ENCODE data around the gene ZBTB49.
"Not testable (repeated sequence)": the region's sequence is repeated elsewhere in the genome, so short reads cannot be mapped to it uniquely, and the experiment has no call there.

Gene ZBTB49

GRCh38 chr4:4289941-4290850 is at the start of gene ZBTB49, which contains the start of gene LYAR:
Gene ZBTB49 (plus strand): TSS chr4:4290251. CDS start chr4:4299946, 9,695 bp downstream.
Gene LYAR (minus strand): TSS chr4:4290154. CDS start chr4:4283742, 6,412 bp downstream.
- no peak for FAIRE-seq

- FAIRE-seq, result no peak
These were observed 44.9 kb upstream of the ZBTB49 start for GRCh38 chr4:4245172-4245571.

DNA sequence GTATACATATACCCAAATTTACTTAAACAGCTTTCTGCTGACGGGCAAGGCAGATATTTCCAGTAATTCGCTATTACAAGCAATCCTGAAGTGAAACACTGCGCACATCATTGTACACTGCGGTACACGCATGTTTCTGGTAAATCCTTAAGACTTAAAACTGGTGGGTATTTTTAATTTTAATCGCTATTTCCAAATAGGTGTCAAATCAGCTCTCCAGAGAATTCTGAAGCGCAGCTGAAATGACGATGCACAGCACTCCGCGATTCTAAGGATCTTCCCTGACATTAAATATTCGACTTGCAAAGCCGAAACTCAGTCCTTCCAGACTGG is 42.4 kb upstream of the ZBTB49 start:
- no peak for FAIRE-seq

GRCh38 chr4:4248029-4248884 is 41.8 kb upstream of the ZBTB49 start, which contains the start of gene TMEM128:
Gene TMEM128 (minus strand): TSS chr4:4248223. CDS start chr4:4248202, 21 bp downstream.
- FAIRE-seq, result no peak

GRCh38 chr4:4248885-4249203 is 41.2 kb upstream of the ZBTB49 start:
- no peak for FAIRE-seq

DNA sequence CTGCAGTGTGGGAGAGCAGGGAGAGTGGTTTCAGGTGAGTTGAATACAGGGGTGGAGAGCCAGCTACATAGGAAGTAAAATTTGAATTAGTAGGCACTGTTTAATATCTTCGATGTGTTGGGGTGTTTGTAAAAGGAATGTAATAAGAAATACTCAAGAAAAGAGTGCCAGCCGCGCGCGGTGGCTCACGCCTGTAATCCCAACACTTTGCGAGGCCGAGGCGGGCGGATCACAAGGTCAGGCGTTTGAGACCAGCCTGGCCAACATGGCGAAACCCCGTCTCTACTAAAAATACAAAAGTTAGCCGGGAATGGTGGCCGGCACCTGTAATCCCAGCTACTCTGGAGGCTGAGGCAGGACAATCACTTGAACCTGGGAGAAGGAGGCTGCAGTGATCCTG is 40.7 kb upstream of the ZBTB49 start:
- not testable (repeated sequence) for FAIRE-seq

GRCh38 chr4:4249866-4250265 is 40.2 kb upstream of the ZBTB49 start:
- no peak for FAIRE-seq

DNA sequence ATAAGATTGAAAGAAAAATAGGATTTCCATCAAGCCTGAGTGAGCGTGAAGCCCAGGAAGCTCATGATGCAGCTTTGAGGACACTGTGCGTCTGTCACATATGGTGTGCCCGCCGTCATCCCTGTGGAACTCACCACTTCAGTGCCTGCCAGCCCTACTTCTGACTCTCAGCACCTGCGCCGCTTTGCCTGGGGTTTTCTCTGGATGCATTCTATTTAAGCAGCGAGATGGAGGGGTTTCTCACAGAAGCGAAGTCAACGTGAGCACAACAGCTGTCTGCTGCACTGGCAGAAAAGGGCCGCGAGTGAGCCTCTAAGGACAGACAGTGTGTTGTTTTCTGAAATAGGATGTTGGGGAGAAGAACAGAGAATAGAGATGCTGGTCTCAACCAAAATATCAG is 35.9 kb upstream of the ZBTB49 start:
- no peak for FAIRE-seq

DNA sequence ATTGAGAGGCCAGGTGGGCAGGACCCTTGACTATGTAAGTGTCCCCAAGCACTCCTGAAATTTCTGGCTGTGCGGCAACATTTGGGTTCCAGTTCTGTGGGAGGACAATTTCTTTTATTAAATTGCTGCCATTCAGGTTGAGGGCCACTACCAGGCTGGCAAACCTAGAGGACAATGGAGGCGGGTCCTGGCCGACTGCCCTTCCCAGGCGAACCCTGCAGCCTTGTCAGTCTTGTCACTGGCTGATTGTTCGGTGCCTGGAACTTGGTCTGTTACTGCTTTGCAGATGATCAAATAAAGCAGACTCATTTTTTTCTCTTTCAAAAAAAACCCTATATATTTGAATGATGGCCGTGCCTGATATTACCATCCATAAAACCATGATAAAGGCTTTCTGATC is 35.4 kb upstream of the ZBTB49 start:
- no peak for FAIRE-seq

- no peak for FAIRE-seq
These were observed 33.3 kb upstream of the ZBTB49 start for GRCh38 chr4:4256799-4257198.

- not testable (repeated sequence) for FAIRE-seq
These were observed 32.3 kb upstream of the ZBTB49 start for GRCh38 chr4:4257705-4258104.

- no peak for FAIRE-seq
These were observed 30.5 kb upstream of the ZBTB49 start for GRCh38 chr4:4259484-4260100.

DNA sequence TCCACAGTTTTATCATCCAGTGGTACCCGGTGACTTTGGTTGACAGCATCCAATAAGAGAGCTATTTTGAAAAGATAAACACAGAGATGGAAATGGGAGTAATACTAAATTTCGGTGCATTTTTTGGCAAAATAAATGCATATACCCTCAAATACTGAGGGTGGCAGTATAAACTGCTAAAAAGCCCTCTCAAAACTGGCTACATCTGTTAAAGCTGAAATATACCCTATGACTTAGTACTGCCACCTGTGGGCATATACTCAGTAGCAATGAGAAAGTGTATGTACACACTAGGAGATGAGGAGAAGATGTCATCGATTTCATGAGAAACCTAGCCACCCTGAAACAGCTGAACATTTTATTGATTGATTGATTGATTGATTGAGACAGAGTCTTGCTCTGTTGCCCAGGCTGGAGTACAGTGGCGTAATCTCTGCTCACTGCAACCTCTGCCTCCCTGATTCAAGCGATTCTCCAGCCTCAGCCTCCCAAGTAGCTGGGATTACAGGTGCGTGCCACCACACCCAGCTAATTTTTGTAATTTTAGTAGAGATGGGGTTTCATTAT is 29.8 kb upstream of the ZBTB49 start:
- FAIRE-seq, result no peak

GRCh38 chr4:4267981-4268380 is 22.1 kb upstream of the ZBTB49 start:
- no peak for FAIRE-seq

DNA sequence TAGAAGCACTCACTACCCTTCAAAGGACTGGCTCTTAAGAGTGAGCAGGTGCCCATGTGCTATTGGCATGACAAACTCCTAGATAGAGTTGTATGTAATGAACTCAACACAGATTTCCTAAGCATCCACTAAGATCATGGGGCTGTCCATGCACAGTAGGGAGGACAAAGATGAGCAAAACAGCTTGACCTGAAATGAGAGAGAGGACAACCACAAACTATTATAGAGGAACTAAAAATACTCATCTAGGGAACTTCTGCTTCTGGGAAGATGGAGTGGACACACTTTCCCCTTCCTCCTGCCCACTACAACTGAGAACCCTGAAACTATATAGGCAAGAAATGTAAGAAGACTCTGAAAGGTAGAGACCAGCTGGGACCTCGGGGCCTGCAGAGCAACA is 21.3 kb upstream of the ZBTB49 start:
- FAIRE-seq, result no peak

- no peak for FAIRE-seq
These were observed 20.7 kb upstream of the ZBTB49 start for GRCh38 chr4:4269331-4269731.

- FAIRE-seq, result no peak
These were observed 20.2 kb upstream of the ZBTB49 start for GRCh38 chr4:4269856-4270255.

DNA sequence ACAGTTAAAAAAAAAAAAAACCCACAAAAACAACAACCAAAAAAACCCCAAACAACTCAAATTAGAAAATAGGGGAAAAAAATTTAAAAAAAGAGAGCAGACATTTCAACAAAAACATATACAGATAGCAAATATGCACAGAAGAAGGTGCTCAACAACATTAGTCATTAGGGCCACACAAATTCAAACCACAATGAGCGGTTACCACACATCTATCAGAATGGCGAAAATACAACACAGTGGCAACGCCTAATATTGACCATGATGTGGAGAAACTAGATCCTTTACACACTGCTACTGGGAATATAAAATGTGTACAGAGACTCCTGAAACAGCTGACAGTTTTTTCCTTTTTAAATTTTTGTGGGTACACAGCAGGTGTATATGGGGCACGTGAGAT is 19.5 kb upstream of the ZBTB49 start:
- FAIRE-seq, result no peak

DNA sequence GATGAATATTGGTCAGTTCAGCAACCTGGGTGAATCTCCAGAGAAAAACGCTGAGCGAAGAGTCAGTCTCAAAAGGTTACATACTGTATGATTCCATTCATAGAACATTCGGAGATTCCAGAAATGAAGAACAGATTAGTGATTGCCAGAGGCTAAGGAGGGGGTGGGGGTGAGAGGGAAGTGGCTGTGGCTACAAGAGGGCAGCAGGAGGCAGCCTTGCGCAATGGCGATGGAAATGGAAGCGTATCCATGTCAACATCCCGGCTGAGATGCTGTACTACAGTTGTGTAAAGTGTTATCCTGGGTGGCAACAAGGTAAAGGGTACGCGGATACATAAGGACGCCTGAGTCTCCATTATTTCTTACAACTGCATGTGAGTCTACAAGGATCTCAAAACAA is 18.1 kb upstream of the ZBTB49 start:
- FAIRE-seq, result no peak

DNA sequence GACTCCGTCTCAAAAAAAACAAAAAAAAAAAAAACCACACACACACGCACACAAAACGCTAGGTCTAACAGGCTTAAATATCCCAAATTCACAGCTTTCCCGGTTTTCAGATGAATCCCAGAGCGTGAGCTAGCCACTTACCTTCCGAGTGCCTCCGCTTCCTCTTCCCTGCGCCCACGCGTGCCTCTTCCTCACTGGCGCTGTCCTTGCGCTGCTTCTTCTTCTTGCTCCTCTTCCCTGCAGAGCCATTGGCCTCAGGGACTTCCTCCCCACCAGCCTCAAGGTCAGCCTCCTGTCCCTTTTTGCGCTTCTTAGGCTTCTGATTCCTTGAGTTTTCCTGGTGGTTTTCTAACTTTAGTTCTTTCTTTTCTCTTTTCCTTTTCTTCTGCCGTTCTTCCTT is 15.8 kb upstream of the ZBTB49 start:
- FAIRE-seq, result no peak

- no peak for FAIRE-seq
These were observed 12.5 kb upstream of the ZBTB49 start for GRCh38 chr4:4277531-4277930.

- FAIRE-seq, result no peak
These were observed 8.3 kb upstream of the ZBTB49 start for GRCh38 chr4:4281787-4282186.

Measured in islet of Langerhans (tissue), 1 donor.